Stimulated activated CD8-positive, alpha-beta memory T cell treated with anti-CD3 and anti-CD28 coated beads, Interleukin-12 subunit alpha, Interleukin-12 subunit beta, amount 100 ng/mL, for 24 hours (primary cell): ENCODE measurements around the gene RAD54L.
"Not testable (repeated sequence)": the region's sequence is repeated elsewhere in the genome, so short reads cannot be mapped to it uniquely, and the experiment has no call there.

Experiments used
- DNase-seq: peaks from one replicate; pipeline ENCODE4 v3.0.0-alpha.2; 2020; ENCODE audit errors: extremely low read depth

The RAD54L gene

DNA sequence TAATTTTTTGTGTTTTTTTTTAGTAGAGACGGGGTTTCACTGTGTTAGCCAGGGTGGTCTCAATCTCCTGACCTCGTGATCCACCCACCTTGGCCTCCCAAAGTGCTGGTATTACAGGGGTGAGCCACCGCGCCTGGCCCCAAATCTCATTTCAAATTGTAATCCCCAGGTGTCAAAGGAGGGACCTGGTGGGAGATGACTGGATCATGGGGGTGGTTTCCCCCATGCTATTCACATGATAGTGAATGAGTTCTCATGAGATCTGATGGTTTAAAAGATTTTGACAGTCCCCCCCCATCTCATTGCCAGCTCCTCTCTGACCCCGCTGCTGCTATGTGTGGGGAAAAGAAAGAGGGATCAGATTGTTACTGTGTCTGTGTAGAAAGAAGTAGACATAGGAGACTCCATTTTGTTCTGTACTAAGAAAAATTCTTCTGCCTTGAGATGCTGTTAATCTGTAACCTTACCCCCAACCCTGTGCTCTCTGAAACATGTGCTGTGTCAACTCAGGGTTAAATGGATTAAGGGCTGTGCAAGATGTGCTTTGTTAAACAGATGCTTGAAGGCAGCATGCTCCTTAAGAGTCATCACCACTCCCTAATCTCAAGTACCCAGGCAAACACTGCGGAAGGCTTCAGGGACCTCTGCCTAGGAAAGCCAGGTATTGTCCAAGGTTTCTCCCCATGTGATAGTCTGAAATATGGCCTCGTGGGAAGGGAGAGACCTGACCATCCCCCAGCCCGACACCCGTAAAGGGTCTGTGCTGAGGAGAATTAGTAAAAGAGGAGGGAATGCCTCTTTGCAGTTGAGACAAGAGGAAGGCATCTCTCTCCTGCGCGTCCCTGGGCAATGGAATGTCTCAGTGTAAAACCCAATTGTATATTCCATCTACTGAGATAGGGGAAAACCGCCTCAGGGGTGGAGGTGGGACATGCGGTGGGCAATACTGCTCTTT, 72.7 kb downstream of the RAD54L start:
- not testable (repeated sequence) for DNase-seq

DNA sequence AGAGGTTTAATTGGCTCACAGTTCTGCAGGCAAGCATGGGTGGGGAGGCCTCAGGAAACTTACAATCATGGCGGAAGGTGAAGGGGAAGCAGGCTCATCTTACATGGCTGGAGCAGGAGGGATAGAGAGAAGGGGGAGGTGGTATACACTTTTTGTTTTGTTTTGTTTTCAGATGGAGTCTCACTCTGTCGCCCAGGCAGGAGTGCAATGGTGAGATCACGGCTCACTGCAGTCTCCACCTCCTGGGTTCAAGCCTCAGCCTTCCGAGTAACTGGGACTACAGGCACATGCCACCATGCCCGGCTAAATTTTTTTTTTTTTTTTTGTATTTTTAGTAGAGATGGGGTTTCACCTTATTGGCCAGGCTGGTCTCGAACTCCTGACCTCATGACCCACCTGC, 74.6 kb downstream of the RAD54L start:
- not testable (repeated sequence) for DNase-seq

DNA sequence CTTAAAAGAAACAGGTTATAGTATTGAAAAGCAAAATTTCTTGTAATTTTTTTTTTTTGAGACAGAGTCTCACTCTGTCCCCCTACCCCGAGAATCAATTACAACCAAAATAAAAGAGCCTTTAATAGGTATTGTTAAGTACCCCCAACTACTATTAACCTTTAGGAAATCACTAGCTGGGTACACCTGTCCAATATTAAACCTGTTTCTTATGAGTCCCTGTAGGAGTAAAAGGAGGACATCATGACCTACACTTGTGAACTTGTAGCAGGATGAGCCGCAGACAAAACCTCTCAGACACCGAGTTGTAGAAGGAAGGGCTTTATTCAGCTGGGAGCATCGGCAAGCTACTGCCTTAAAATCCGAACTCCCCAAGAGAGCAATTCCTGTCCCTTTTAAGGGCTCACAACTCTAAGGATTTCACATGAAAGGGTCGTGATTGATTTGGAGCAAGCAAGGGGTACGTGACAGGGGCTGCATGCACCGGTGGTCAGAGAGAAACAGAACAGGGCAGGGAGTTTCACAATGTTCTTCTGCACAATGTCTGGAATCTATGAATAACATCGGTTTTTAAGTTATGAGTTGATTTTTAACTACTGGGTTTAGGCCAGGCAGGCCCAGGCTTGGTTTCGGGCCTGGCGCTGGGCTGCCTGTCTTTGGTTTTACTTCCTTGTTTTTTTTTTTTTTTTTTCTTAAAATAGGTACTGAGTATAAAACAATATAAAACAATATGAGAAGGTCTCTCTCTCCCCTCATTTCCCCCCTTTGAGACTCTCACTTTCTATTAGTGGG, 77.9 kb downstream of the RAD54L start:
- DNase-seq: not testable (repeated sequence)
